GM12878 (cell line): ENCODE measurements around the gene GPER1. TPM values are rescaled to one million over a fixed set of nuclear protein-coding genes. Genes with fewer than 3 reads are reported as not detected.

Experiments used
- ATAC-seq: fragments of 200-7000 bp; cut with Tn5 transposase; 3 replicates; pipeline ENCODE4 v1.9.1; 2020; ENCODE audit warnings: mild to moderate bottlenecking, moderate library complexity
- BruUV-seq: library from RNA; stranded (reverse); fragments of 400-500 nt; replicated peaks from 2 replicates; lab custom pipeline; 2021; lab: Mats Ljungman, UMichigan
- CTCF ChIA-PET: fragments of 300-600 bp; sonication (Branson Sonifier 250); formaldehyde crosslinking; extraction: SDS; loops from one replicate; lab custom pipeline; 2021; ENCODE audit warnings: inconsistent platforms; lab: Yijun Ruan, JAX
- POLR2A ChIA-PET: fragments of 350-600 bp; formaldehyde crosslinking; extraction: SDS; loops from one replicate; lab custom pipeline; 2021; ENCODE audit warnings: inconsistent platforms; lab: Charles Lee
- RAD21 ChIA-PET: fragments of 300-600 bp; sonication (Branson Sonifier 250); formaldehyde crosslinking; loops from one replicate; lab custom pipeline; 2023; ENCODE audit warnings: antibody characterized with exemption; ENCODE audit not compliant: unreplicated experiment; lab: Charles Lee
- SMC1A ChIA-PET: fragments of 300-600 bp; sonication (Branson Sonifier 250); formaldehyde crosslinking; loops from one replicate; lab custom pipeline; 2023; ENCODE audit not compliant: unreplicated experiment, uncharacterized antibody; lab: Charles Lee
- DNase-seq: peaks from one replicate; pipeline ENCODE4 v3.0.0-alpha.2; 2011; ENCODE audit warnings: low read depth, low spot score
- FAIRE-seq: peaks from 3 replicates; lab custom pipeline; 2011; peaks lifted over from hg19 to GRCh38; lab: Jason Lieb, UNC
- H2AFZ ChIP-seq: 2 replicates; pipeline ENCODE4 v1.6.0; 2011; ENCODE audit warnings: low read depth, low read length, control low read depth; ENCODE audit not compliant: control insufficient read depth
- H3K27ac ChIP-seq: 2 replicates; pipeline ENCODE4 v1.5.1; 2011; ENCODE audit warnings: control low read depth; ENCODE audit not compliant: control insufficient read depth, insufficient read depth
- H3K27me3 ChIP-seq, 2 experiments: replicated peaks in 1 of 2; 2 replicates each; pipeline versions ENCODE4 v1.6.0 to v1.6.1; 2011; ENCODE audit warnings: low read length in 1 of 2; ENCODE audit not compliant: control insufficient read depth in 2 of 2, insufficient read depth in 2 of 2
- H3K36me3 ChIP-seq, 2 experiments: 2 replicates each; pipeline ENCODE4 v1.5.1; 2011; ENCODE audit warnings: low read length in 1 of 2; ENCODE audit not compliant: control insufficient read depth in 2 of 2, insufficient read depth in 2 of 2
- H3K4me1 ChIP-seq: 2 replicates; pipeline ENCODE4 v1.6.1; 2011; ENCODE audit warnings: mild to moderate bottlenecking, low read length, moderate library complexity, mixed read lengths; ENCODE audit not compliant: control insufficient read depth, insufficient read depth
- H3K4me2 ChIP-seq: 2 replicates; pipeline ENCODE4 v1.6.0; 2011; ENCODE audit warnings: control low read depth; ENCODE audit not compliant: control insufficient read depth, insufficient read depth
- H3K4me3 ChIP-seq: fragments of 200-600 bp; sonication (generic); 2 replicates; pipeline ENCODE4 v1.5.1; 2016
- H3K79me2 ChIP-seq: 2 replicates; pipeline ENCODE4 v1.6.0; 2011; ENCODE audit warnings: low read length; ENCODE audit not compliant: control insufficient read depth, insufficient read depth
- H3K9ac ChIP-seq: 2 replicates; pipeline ENCODE4 v1.8.0; 2011; ENCODE audit warnings: low read length, control low read depth, mixed read lengths; ENCODE audit not compliant: control insufficient read depth, insufficient read depth
- H3K9me3 ChIP-seq: replicated peaks from 3 replicates; pipeline ENCODE4 v1.5.1; 2011; ENCODE audit warnings: mild to moderate bottlenecking, low read length; ENCODE audit not compliant: control insufficient read depth, insufficient read depth
- H4K20me1 ChIP-seq: 2 replicates; pipeline ENCODE4 v1.6.0; 2011; ENCODE audit not compliant: control insufficient read depth, insufficient read depth
- ASH2L ChIP-seq: fragments of 300-600, 200-600 bp; sonication (generic); IDR thresholded peaks from 2 replicates; pipeline ENCODE4 v1.6.1; 2017; ENCODE audit warnings: low read depth, mild to moderate bottlenecking, borderline replicate concordance
- BCL11A ChIP-seq: IDR thresholded peaks from 2 replicates; pipeline ENCODE4 v1.6.1; 2011; ENCODE audit warnings: low read depth, low read length
- BHLHE40 ChIP-seq, 2 experiments: fragments of 450-650 bp in 1 of 2; IDR thresholded peaks; 2 replicates each; pipeline ENCODE4 v1.6.1; 2011 to 2017; ENCODE audit warnings: low read depth in 2 of 2, borderline replicate concordance in 1 of 2, improper control_type of control experiment in 1 of 2, low read length in 1 of 2, mild to moderate bottlenecking in 1 of 2
- DPF2 ChIP-seq: fragments of 450-650 bp; IDR thresholded peaks from 2 replicates; pipeline ENCODE4 v1.6.1; 2017; ENCODE audit warnings: mild to moderate bottlenecking
- ESRRA ChIP-seq: IDR thresholded peaks from 2 replicates; pipeline ENCODE4 v1.6.1; 2012; ENCODE audit warnings: mild to moderate bottlenecking, low read length, improper control_type of control experiment
- HDGF ChIP-seq: fragments of 450-650 bp; IDR thresholded peaks from 2 replicates; pipeline ENCODE4 v1.6.1; 2016; ENCODE audit warnings: antibody characterized with exemption
- JUNB ChIP-seq: IDR thresholded peaks from 2 replicates; pipeline ENCODE4 v1.6.1; 2016; ENCODE audit warnings: antibody characterized with exemption, mild to moderate bottlenecking
- NFXL1 ChIP-seq: fragments of 450-650 bp; IDR thresholded peaks from 2 replicates; pipeline ENCODE4 v1.6.1; 2017; ENCODE audit warnings: antibody characterized with exemption, mild to moderate bottlenecking, borderline replicate concordance
- NFYB ChIP-seq: IDR thresholded peaks from 2 replicates; pipeline ENCODE4 v1.6.1; 2011; ENCODE audit warnings: low read depth, mild to moderate bottlenecking, low read length, improper control_type of control experiment, moderate library complexity; ENCODE audit not compliant: insufficient read depth
- NKRF ChIP-seq: fragments of 450-650 bp; conservative IDR thresholded peaks from 2 replicates; pipeline ENCODE4 v1.6.1; 2017; ENCODE audit warnings: mild to moderate bottlenecking, moderate library complexity
- SREBF1 ChIP-seq: IDR thresholded peaks from 2 replicates; pipeline ENCODE4 v1.6.1; 2012; ENCODE audit warnings: mild to moderate bottlenecking, low read length
- SRF ChIP-seq, 2 experiments: IDR thresholded peaks; 2 replicates each; pipeline ENCODE4 v1.6.1; 2011; ENCODE audit warnings: low read depth in 2 of 2, low read length in 2 of 2, mild to moderate bottlenecking in 1 of 2, moderate library complexity in 1 of 2
- YY1 ChIP-seq: IDR thresholded peaks from 2 replicates; pipeline ENCODE4 v1.6.1; 2011; ENCODE audit warnings: low read depth, mild to moderate bottlenecking, low read length
- ZBTB11 ChIP-seq: fragments of 450-650 bp; formaldehyde crosslinking; IDR thresholded peaks from 2 replicates; pipeline ENCODE4 v1.5.0; 2022; ENCODE audit warnings: mild to moderate bottlenecking, missing genetic modification characterization
- ZNF274 ChIP-seq: IDR thresholded peaks from one replicate; pipeline ENCODE4 v1.8.0; 2011; ENCODE audit not compliant: insufficient read length, insufficient read depth
- WGBS: methylation state at CpG from one replicate; pipeline ENCODE4 v1.1.6; 2016; ENCODE audit warnings: low lambda C conversion rate; ENCODE audit not compliant: insufficient replicate concordance, insufficient coverage; ENCODE audit errors: missing lambda C conversion rate; 5-methylcytosine and 5-hydroxymethylcytosine counted together
- in situ Hi-C: fragments of 300-500 bp; cut with MboI; formaldehyde crosslinking; loops from 9 replicates; pipeline ENCODE4 v1.14.3; 2018; ENCODE audit warnings: mixed read lengths
- intact Hi-C: fragments of 100-400 bp; cut with micrococcal nuclease; formaldehyde crosslinking; loops from one replicate; pipeline ENCODE4 v1.14.2; 2022; ENCODE audit not compliant: unreplicated experiment
- polyA plus RNA-seq, 11 experiments: library from polyadenylated mRNA; depleted of rRNA in 4 of 11; unstranded in 6 of 11; stranded (reverse) in 5 of 11; fragments of >200 nt; fragmentation: Nextera tagmentation in 4 of 11; fragmentation: Illumina TruSeq in 1 of 11; extraction: Ambion mirVana in 4 of 11; extraction: Trizol in 1 of 11; gene quantifications; 1 replicate in 1 of 11; 2 replicates in 10 of 11; pipeline versions ENCODE4 v1.2.1 to v1.2.3, GENCODE V29; 2011 to 2016; ENCODE audit warnings: inconsistent platforms in 2 of 11, missing spikeins in 2 of 11, low read depth in 1 of 11
- total RNA-seq, 4 experiments: library from RNA; depleted of rRNA in 3 of 4; stranded (reverse); fragments of >200 nt in 3 of 4; fragmentation: Illumina TruSeq in 1 of 4; extraction: Trizol in 1 of 4; gene quantifications; 2 replicates each; pipeline versions ENCODE4 v1.2.1 to v1.2.3, GENCODE V29; 2013 to 2021

Gene GPER1
- total and polyA plus RNA-seq, 10 of the 15 experiments (the other 5 are each of a cell fraction or from before 2014, with no cell fraction given), result 0.03 to 6.5 (median 2.6) TPM

- no peak overlapping the region for H3K4me2 ChIP-seq
- H3K9ac ChIP-seq, result no peak overlapping the region
- ChIA-PET RAD21 (no interaction called here), POLR2A (no interaction called here), SMC1A (no interaction called here), CTCF (interaction anchor here (0.6 to 1.3 kb wide), 3 partner anchors 16 to 92 kb away, joined by 3 to 5 read pairs (median 3); no protein-coding TSS in a partner anchor)
- H3K27ac ChIP-seq, result no peak overlapping the region
- no peak for TF ChIP-seq SRF (IDR thresholded peaks at IDR 0.05; ENCODE audit: low read depth in 2 of 2, low read length in 2 of 2)
- TF ChIP-seq JUNB, result no peak
- no peak for TF ChIP-seq NFYB
- TF ChIP-seq BCL11A, result no peak
- TF ChIP-seq ZBTB11 (CRISPR knock-in tag), result no peak
- TF ChIP-seq NFXL1, result no peak
- no peak for TF ChIP-seq ESRRA
- no peak for TF ChIP-seq YY1
- TF ChIP-seq HDGF, result no peak
- TF ChIP-seq BHLHE40 (IDR thresholded peaks at IDR 0.05; ENCODE audit: borderline replicate concordance in 1 of 2, low read depth in 2 of 2, low read length in 1 of 2), result no peak
- no peak for TF ChIP-seq DPF2
- no peak for TF ChIP-seq ASH2L
- no peak for TF ChIP-seq NKRF
- no peak for TF ChIP-seq SREBF1
- no peak for TF ChIP-seq ZNF274
- intact Hi-C loops (no loop called here), in situ Hi-C loops (no loop called here)
- 92% methylated on average over 14 of the region's 16 CpGs for WGBS
- no peak overlapping the region for H3K4me3 ChIP-seq
- H3K36me3 ChIP-seq, result peaks cover 0 to 4% of the 10 kb centered on the region in 2 experiments; a peak in 2 of 4 replicates
- BruUV-seq, result no TSS peak
- ATAC-seq (no peak), FAIRE-seq (no peak), DNase-seq (no peak)
- H2AFZ ChIP-seq, result no peak overlapping the region
- no peaks in the 10 kb centered on the region for H3K27me3 ChIP-seq
- H3K79me2 ChIP-seq, result no peaks in the 10 kb centered on the region
- H3K4me1 ChIP-seq, result peaks cover 2% of the 10 kb centered on the region; the same call in 1 of the 2 replicates
- H3K9me3 ChIP-seq, result no peaks in the 10 kb centered on the region
- H4K20me1 ChIP-seq, result no peaks in the 10 kb centered on the region
Measured at GRCh38 chr7:1080921-1081255, 7.0 kb upstream of the GPER1 start.
